Endothelial cell of umbilical vein (primary cell): Measurements from ENCODE around the gene MGAT5. TPM values are rescaled to one million over a fixed set of nuclear protein-coding genes. Genes with fewer than 3 reads are reported as not detected.

Source experiments
- BruUV-seq: library from RNA; stranded (reverse); fragments of 400-500 nt; replicated peaks from 2 replicates; lab custom pipeline; 2021; lab: Mats Ljungman, UMichigan
- CTCF ChIA-PET: fragments of 300-600, 350-600 bp; sonication (Branson Sonifier 250); formaldehyde crosslinking; loops from one replicate; lab custom pipeline; 2021; ENCODE audit warnings: antibody characterized with exemption, inconsistent platforms; lab: Charles Lee
- POLR2A ChIA-PET: fragments of 300-600, 350-600 bp; sonication (Branson Sonifier 250); formaldehyde crosslinking; loops from one replicate; lab custom pipeline; 2021; ENCODE audit warnings: antibody characterized with exemption, inconsistent platforms; lab: Charles Lee
- DNase-seq: peaks from one replicate; pipeline ENCODE4 v3.0.0-alpha.2; 2011; ENCODE audit warnings: low read depth, low spot score
- FAIRE-seq: peaks from 2 replicates; lab custom pipeline; 2011; peaks lifted over from hg19 to GRCh38; lab: Jason Lieb, UNC
- H2AFZ ChIP-seq: 2 replicates; pipeline ENCODE4 v1.6.0; 2012; ENCODE audit warnings: low read depth, low read length, control low read depth, inconsistent platforms
- H3K27ac ChIP-seq: 2 replicates; pipeline ENCODE4 v1.5.1; 2011; ENCODE audit warnings: low read depth, mild to moderate bottlenecking, control low read depth, low read length, moderate library complexity; ENCODE audit not compliant: insufficient read depth
- H3K27me3 ChIP-seq, 2 experiments: 2 replicates each; pipeline versions ENCODE4 v1.6.0 to v1.6.1; 2011; ENCODE audit warnings: low read length in 2 of 2, mixed read lengths in 1 of 2; ENCODE audit not compliant: control insufficient read depth in 2 of 2, insufficient read depth in 2 of 2
- H3K36me3 ChIP-seq, 2 experiments: 2 replicates in 1 of 2; 3 replicates in 1 of 2; pipeline ENCODE4 v1.5.1; 2011; ENCODE audit warnings: low read length in 2 of 2, mild to moderate bottlenecking in 1 of 2, moderate library complexity in 1 of 2; ENCODE audit not compliant: control insufficient read depth in 2 of 2, insufficient read depth in 2 of 2; ENCODE audit errors: extremely low read depth in 1 of 2
- H3K4me1 ChIP-seq: 3 replicates; pipeline ENCODE4 v1.5.1; 2011; ENCODE audit warnings: mild to moderate bottlenecking, low read length; ENCODE audit not compliant: control insufficient read depth, insufficient read depth; ENCODE audit errors: extremely low read depth
- H3K4me2 ChIP-seq: 2 replicates; pipeline ENCODE4 v1.6.1; 2011; ENCODE audit warnings: low read length, control low read depth, mixed read lengths; ENCODE audit not compliant: insufficient read depth
- H3K4me3 ChIP-seq, 3 experiments: fragments of 200-600 bp in 1 of 3; sonication (generic), shearing (Covaris generic) in 1 of 3; replicated peaks in 1 of 3; 2 replicates each; pipeline ENCODE4 v1.5.1; 2011 to 2016; ENCODE audit warnings: control low read depth in 3 of 3, low read length in 3 of 3, mild to moderate bottlenecking in 2 of 3, inconsistent platforms in 1 of 3, low read depth in 1 of 3, moderate library complexity in 1 of 3; ENCODE audit not compliant: insufficient read depth in 1 of 3
- H3K79me2 ChIP-seq: 2 replicates; pipeline ENCODE4 v1.6.0; 2012; ENCODE audit warnings: low read length, inconsistent platforms; ENCODE audit not compliant: control insufficient read depth, insufficient read depth
- H3K9ac ChIP-seq: replicated peaks from 2 replicates; pipeline ENCODE3; 2011; ENCODE audit warnings: low read length, control low read depth; ENCODE audit not compliant: insufficient read depth; ENCODE audit errors: extremely low read depth
- H3K9me1 ChIP-seq: replicated peaks from 3 replicates; pipeline ENCODE4 v1.6.0; 2011; ENCODE audit warnings: mild to moderate bottlenecking, low read length; ENCODE audit not compliant: control insufficient read depth, insufficient read depth; ENCODE audit errors: extremely low read depth
- H3K9me3 ChIP-seq: replicated peaks from 2 replicates; pipeline ENCODE4 v1.5.1; 2012; ENCODE audit warnings: low read length, inconsistent platforms; ENCODE audit not compliant: control insufficient read depth, insufficient read depth
- H4K20me1 ChIP-seq: replicated peaks from 2 replicates; pipeline ENCODE3; 2011; ENCODE audit warnings: mild to moderate bottlenecking, low read length; ENCODE audit not compliant: control insufficient read depth, insufficient read depth; ENCODE audit errors: extremely low read depth
- EZH2 ChIP-seq: IDR thresholded peaks from 2 replicates; pipeline ENCODE4 v1.6.1; 2012; ENCODE audit warnings: borderline replicate concordance, low read depth, mild to moderate bottlenecking, moderate library complexity, low read length, inconsistent platforms; ENCODE audit not compliant: severe bottlenecking
- FOS ChIP-seq: IDR thresholded peaks from 2 replicates; pipeline ENCODE4 v1.6.1; 2011; ENCODE audit warnings: mild to moderate bottlenecking, low read length, moderate library complexity, borderline replicate concordance; ENCODE audit not compliant: insufficient read depth
- GATA2 ChIP-seq: IDR thresholded peaks from 2 replicates; pipeline ENCODE4 v1.7.0; 2011; ENCODE audit warnings: low read depth, mild to moderate bottlenecking, moderate library complexity, mixed read lengths, low read length; ENCODE audit not compliant: insufficient read length, insufficient read depth
- JUN ChIP-seq: IDR thresholded peaks from 2 replicates; pipeline ENCODE4 v1.6.1; 2011; ENCODE audit warnings: borderline replicate concordance, low read depth; ENCODE audit not compliant: insufficient read length, insufficient read depth
- MYC ChIP-seq: IDR thresholded peaks from one replicate; pipeline ENCODE4 v1.6.1; 2011; ENCODE audit warnings: mild to moderate bottlenecking, low read depth, low read length
- POLR2A ChIP-seq: IDR thresholded peaks from 2 replicates; pipeline ENCODE4 v1.6.1; 2012; ENCODE audit warnings: low read depth, mild to moderate bottlenecking, control low read depth, low read length
- POLR2AphosphoS5 ChIP-seq: IDR thresholded peaks from 2 replicates; pipeline ENCODE4 v1.6.1; 2012; ENCODE audit warnings: low read depth, mild to moderate bottlenecking, control low read depth, low read length, moderate library complexity; ENCODE audit not compliant: insufficient read depth
- dilution Hi-C: fragments of 300-500 bp; cut with MboI; formaldehyde crosslinking; loops from one replicate; pipeline ENCODE4 v1.15.0; 2019; ENCODE audit warnings: low sequenced_read_pairs; ENCODE audit not compliant: extremely low pct_ligation_motif_present
- intact Hi-C: fragments of 100-400 bp; cut with micrococcal nuclease; formaldehyde crosslinking; loops from one replicate; pipeline ENCODE4 v1.10.0; 2022
- polyA plus RNA-seq, 4 experiments: library from polyadenylated mRNA; depleted of rRNA in 3 of 4; stranded (reverse) in 3 of 4; unstranded in 1 of 4; fragments of >200 nt; gene quantifications; 2 replicates each; pipeline versions ENCODE4 v1.2.1 to v1.2.3, GENCODE V29; 2011 to 2012; ENCODE audit warnings: missing spikeins in 1 of 4
- total RNA-seq: library from RNA; stranded (reverse); gene quantifications from 2 replicates; pipeline ENCODE4 v1.2.3, GENCODE V29; 2021
- TF ChIP-seq, protein P1 (sequence below), 2 donors: IDR thresholded peaks; 1 replicate in 1 of 2; 2 replicates in 1 of 2; pipeline ENCODE4 v1.5.1; 2011; ENCODE audit warnings: low read length in 2 of 2, mild to moderate bottlenecking in 2 of 2, moderate library complexity in 2 of 2, control low read depth in 1 of 2, inconsistent platforms in 1 of 2, low read depth in 1 of 2; ENCODE audit not compliant: insufficient read depth in 1 of 2; ENCODE audit errors: extremely low read depth in 1 of 2
- TF ChIP-seq, protein P2 (sequence below): IDR thresholded peaks from 2 replicates; pipeline ENCODE4 v1.6.1; 2011; ENCODE audit not compliant: insufficient read depth, insufficient read length

Gene MGAT5
- total and polyA plus RNA-seq, 2 donors (not counting 3 experiments of a cell fraction or from before 2014, with no cell fraction given) = 17.7 to 84.1 TPM

DNA sequence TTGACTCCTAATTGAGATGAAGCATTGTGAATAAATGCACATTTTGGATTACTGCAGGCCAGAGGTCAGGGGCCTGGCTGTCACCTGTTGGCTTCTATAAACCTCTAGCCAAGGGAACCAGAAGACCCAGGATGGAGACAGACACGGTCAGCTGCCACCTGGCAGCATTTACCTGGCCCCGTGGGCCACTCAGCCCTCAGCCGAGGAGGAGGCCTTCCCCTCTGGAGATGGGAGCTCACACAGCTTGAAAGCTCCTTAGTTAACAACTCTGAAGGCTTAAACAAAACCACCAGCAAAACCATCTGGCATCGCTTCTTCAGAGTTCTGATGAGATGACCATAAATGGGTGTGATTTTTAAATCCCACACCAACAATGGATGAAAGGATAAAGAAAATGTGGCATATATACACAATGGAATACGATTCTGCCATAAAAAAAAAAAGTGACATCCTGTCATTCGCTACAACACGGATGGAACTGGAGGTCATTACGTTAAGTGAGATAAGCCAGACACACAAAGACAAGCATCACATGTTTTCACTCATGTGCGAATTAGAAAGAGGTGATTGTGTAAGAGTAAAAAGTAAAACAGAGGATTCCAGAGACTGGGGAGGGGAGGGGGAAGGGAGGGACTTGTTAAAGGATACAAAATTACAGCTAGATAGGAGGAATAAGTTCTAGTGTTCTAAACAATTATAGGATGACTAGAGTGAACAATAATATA lies 246.5 kb downstream of the MGAT5 start:
- H3K36me3 ChIP-seq = no peaks in the 10 kb centered on the region
- POLR2A ChIA-PET = no interaction called here
- no peak for DNase-seq
- dilution Hi-C loops (no loop called here), intact Hi-C loops (no loop called here)
- H3K9me3 ChIP-seq = no peaks in the 10 kb centered on the region
- no peaks in the 10 kb centered on the region for H3K9me1 ChIP-seq
- CTCF ChIA-PET = no interaction called here
- BruUV-seq = no TSS peak
- no peak overlapping the region for H3K9ac ChIP-seq
- no peaks in the 10 kb centered on the region for H4K20me1 ChIP-seq
- FAIRE-seq = no peak
- H3K27ac ChIP-seq = no peak overlapping the region
- TF ChIP-seq, protein P1, sequence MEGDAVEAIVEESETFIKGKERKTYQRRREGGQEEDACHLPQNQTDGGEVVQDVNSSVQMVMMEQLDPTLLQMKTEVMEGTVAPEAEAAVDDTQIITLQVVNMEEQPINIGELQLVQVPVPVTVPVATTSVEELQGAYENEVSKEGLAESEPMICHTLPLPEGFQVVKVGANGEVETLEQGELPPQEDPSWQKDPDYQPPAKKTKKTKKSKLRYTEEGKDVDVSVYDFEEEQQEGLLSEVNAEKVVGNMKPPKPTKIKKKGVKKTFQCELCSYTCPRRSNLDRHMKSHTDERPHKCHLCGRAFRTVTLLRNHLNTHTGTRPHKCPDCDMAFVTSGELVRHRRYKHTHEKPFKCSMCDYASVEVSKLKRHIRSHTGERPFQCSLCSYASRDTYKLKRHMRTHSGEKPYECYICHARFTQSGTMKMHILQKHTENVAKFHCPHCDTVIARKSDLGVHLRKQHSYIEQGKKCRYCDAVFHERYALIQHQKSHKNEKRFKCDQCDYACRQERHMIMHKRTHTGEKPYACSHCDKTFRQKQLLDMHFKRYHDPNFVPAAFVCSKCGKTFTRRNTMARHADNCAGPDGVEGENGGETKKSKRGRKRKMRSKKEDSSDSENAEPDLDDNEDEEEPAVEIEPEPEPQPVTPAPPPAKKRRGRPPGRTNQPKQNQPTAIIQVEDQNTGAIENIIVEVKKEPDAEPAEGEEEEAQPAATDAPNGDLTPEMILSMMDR (IDR thresholded peaks at IDR 0.05; ENCODE audit: extremely low read depth in 1 of 2, insufficient read depth in 1 of 2, low read depth in 1 of 2, low read length in 2 of 2) = no peak
- TF ChIP-seq, protein P2, sequence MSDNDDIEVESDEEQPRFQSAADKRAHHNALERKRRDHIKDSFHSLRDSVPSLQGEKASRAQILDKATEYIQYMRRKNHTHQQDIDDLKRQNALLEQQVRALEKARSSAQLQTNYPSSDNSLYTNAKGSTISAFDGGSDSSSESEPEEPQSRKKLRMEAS = no peak
- TF ChIP-seq EZH2 = no peak
- TF ChIP-seq POLR2A = no peak
- TF ChIP-seq MYC = no peak
- TF ChIP-seq GATA2 = no peak
- no peak for TF ChIP-seq JUN
- no peak for TF ChIP-seq FOS
- TF ChIP-seq POLR2AphosphoS5 = no peak
- H3K4me1 ChIP-seq = no peaks in the 10 kb centered on the region
- no peak overlapping the region for H2AFZ ChIP-seq
- no peaks in the 10 kb centered on the region for H3K27me3 ChIP-seq
- H3K79me2 ChIP-seq = no peaks in the 10 kb centered on the region
- no peak overlapping the region for H3K4me2 ChIP-seq
- H3K4me3 ChIP-seq = no peak overlapping the region
